ENCODE results near the gene TRIM6. TPM values are rescaled to one million over a fixed set of nuclear protein-coding genes. Genes with fewer than 3 reads are reported as not detected.

Gene TRIM6
- total RNA-seq, result under 1 TPM in 3 of 4 donors, not detected in 1; 0.44 to 0.78 (median 0.77) TPM
- under 1 TPM; 0.26 to 0.36 (median 0.28) TPM for polyA plus RNA-seq
- long read RNA-seq, donor 1, result 0 reads
- long read RNA-seq, donor 2, result 0 reads

- no peaks in the 10 kb centered on the region for H3K4me1 ChIP-seq
- no peaks in the 10 kb centered on the region for H3K9me3 ChIP-seq
- no peak within 1 kb of the TSS for H3K27ac ChIP-seq
- TF ChIP-seq CTCF (IDR thresholded peaks at IDR 0.05), result no peak
- peak within 1 kb of the TSS; percentile 54 for H3K4me3 ChIP-seq
- DNase-seq (peak; percentile 55 to 73), ATAC-seq (peak in 1 of 4 donors; percentile 52)
- 10 to 15% (median 12%) methylated on average over 18 to 20 of the region's 20 CpGs for WGBS, 3 donors
- no peaks in the 10 kb centered on the region for H3K36me3 ChIP-seq (ENCODE audit: insufficient read depth in 1 of 2, low read depth in 1 of 2)
- intact Hi-C loops (cut with DNase I), result loop anchor here in 1 of 2 donors (5.0 kb wide), 1 partner anchor 211 kb away; the partner anchor contains the start of gene OR52N2
- H3K27me3 ChIP-seq (ENCODE audit: insufficient read depth in 3 of 3, low read length in 2 of 3), result peaks cover 0 to 2% (median 0%) of the 10 kb centered on the region in 3 donors
Measured at GRCh38 chr11:5596607-5597201, at the start of gene TRIM6. TRIM6 (plus strand) TSS chr11:5596637; CDS start chr11:5596898, 261 bp downstream.

GRCh38 chr11:5547982-5548381 is 48.5 kb upstream of the TRIM6 start:
- H3K9me3 ChIP-seq, result no peaks in the 10 kb centered on the region
- intact Hi-C loops (cut with DNase I), result no loop called here

GRCh38 chr11:5548440-5548839 is 48.0 kb upstream of the TRIM6 start, which contains the start of gene OR52H1:
OR52H1 (minus strand) TSS chr11:5548540; CDS start chr11:5545505, 3,035 bp downstream.
- no peak for TF ChIP-seq CTCF (IDR thresholded peaks at IDR 0.05)
- H3K36me3 ChIP-seq (ENCODE audit: insufficient read depth in 1 of 2, low read depth in 1 of 2), result no peaks in the 10 kb centered on the region
- H3K27ac ChIP-seq, result no peak within 1 kb of the TSS
- 7 to 25% (median 21%) methylated on average over 1 of the region's 1 CpG for WGBS, 3 donors
- H3K4me3 ChIP-seq, result no peak within 1 kb of the TSS
- ATAC-seq (no peak), DNase-seq (no peak)
- intact Hi-C loops (cut with DNase I), result no loop called here
- no peaks in the 10 kb centered on the region for H3K4me1 ChIP-seq
- H3K27me3 ChIP-seq (ENCODE audit: insufficient read depth in 3 of 3, low read length in 2 of 3), result peaks cover 0 to 3% (median 0%) of the 10 kb centered on the region in 3 donors
- H3K9me3 ChIP-seq, result no peaks in the 10 kb centered on the region

More at GRCh38 chr11:5547982-5548381, 48.5 kb upstream of the TRIM6 start:
- ATAC-seq (no peak), DNase-seq (no peak)
- Histone ChIP-seq H3K4me1 (no peaks in the 10 kb centered on the region), H3K4me3 (no peak overlapping the region), H3K27me3 (ENCODE audit: insufficient read depth in 3 of 3, low read length in 2 of 3) (peaks cover 0 to 3% (median 0%) of the 10 kb centered on the region in 3 donors), H3K36me3 (ENCODE audit: insufficient read depth in 1 of 2, low read depth in 1 of 2) (no peaks in the 10 kb centered on the region), H3K27ac (no peak overlapping the region)
- 31 to 52% (median 52%) methylated on average over 1 of the region's 1 CpG for WGBS, 3 donors
- no peak for TF ChIP-seq CTCF (IDR thresholded peaks at IDR 0.05)

GRCh38 chr11:5550440-5551095 is 45.9 kb upstream of the TRIM6 start:
- intact Hi-C loops (cut with DNase I), result no loop called here
- no peak for TF ChIP-seq CTCF (IDR thresholded peaks at IDR 0.05)
- Histone ChIP-seq H3K4me3 (no peak overlapping the region), H3K36me3 (ENCODE audit: insufficient read depth in 1 of 2, low read depth in 1 of 2) (no peaks in the 10 kb centered on the region), H3K27ac (no peak overlapping the region), H3K9me3 (no peaks in the 10 kb centered on the region), H3K4me1 (no peaks in the 10 kb centered on the region), H3K27me3 (ENCODE audit: insufficient read depth in 3 of 3, low read length in 2 of 3) (peaks cover 0 to 3% (median 0%) of the 10 kb centered on the region in 3 donors)
- no peak for DNase-seq
- WGBS, 3 donors, result 58 to 77% (median 73%) methylated on average over 5 of the region's 5 CpGs
- ATAC-seq, result no peak

Measured in psoas muscle (tissue), 8 donors.